DND-41 (cell line): ENCODE data around the gene ACSL6.

Source experiments
- EZH2 ChIP-seq: IDR thresholded peaks from 3 replicates; pipeline ENCODE4 v1.6.1; 2012; ENCODE audit warnings: borderline replicate concordance, low read depth, mild to moderate bottlenecking, moderate library complexity, low read length, inconsistent platforms; ENCODE audit not compliant: severe bottlenecking
- TF ChIP-seq, protein P1 (sequence below): IDR thresholded peaks from 2 replicates; pipeline ENCODE4 v1.5.1; 2012; ENCODE audit warnings: borderline replicate concordance, low read length, moderate library complexity, mild to moderate bottlenecking; ENCODE audit not compliant: poor library complexity, severe bottlenecking; ENCODE audit errors: extremely low read depth

- TF ChIP-seq, protein P1, sequence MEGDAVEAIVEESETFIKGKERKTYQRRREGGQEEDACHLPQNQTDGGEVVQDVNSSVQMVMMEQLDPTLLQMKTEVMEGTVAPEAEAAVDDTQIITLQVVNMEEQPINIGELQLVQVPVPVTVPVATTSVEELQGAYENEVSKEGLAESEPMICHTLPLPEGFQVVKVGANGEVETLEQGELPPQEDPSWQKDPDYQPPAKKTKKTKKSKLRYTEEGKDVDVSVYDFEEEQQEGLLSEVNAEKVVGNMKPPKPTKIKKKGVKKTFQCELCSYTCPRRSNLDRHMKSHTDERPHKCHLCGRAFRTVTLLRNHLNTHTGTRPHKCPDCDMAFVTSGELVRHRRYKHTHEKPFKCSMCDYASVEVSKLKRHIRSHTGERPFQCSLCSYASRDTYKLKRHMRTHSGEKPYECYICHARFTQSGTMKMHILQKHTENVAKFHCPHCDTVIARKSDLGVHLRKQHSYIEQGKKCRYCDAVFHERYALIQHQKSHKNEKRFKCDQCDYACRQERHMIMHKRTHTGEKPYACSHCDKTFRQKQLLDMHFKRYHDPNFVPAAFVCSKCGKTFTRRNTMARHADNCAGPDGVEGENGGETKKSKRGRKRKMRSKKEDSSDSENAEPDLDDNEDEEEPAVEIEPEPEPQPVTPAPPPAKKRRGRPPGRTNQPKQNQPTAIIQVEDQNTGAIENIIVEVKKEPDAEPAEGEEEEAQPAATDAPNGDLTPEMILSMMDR, result no peak
- no peak for TF ChIP-seq EZH2
These were observed 11.3 kb downstream of the ACSL6 start for GRCh38 chr5:132000241-132000490.
